ENCODE data around the gene CLSTN3.

CLSTN3 gene

DNA sequence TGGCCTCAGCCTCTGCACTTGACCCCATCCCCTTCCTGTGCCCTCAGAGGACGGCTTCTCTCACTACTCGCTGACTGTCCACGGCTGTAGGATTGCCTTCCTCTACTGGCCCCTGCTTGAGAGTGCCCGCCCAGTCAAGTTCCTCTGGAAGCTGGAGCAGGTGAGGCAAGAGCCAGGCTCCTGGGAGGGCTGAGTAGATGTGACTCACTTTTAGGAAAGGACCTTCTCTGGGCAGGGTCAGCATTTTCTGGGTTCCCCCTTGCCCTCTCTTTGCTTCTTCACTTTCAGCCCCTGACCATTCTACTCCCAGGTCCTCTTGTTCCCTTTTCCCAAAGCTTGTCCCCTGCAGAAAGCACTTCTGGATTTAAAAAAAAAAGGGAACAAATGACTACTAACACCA is 7.7 kb downstream of the CLSTN3 start:
- Histone ChIP-seq H3F3A (ENCODE audit: control insufficient read depth, insufficient read depth) (no peaks in the 10 kb centered on the region), H3K79me2 (ENCODE audit: control insufficient read depth, low read length) (no peaks in the 10 kb centered on the region), H3K27me3 (ENCODE audit: control insufficient read depth, low read length) (no peaks in the 10 kb centered on the region), H3K4me2 (ENCODE audit: low read length) (no peak overlapping the region), H3K4me1 (ENCODE audit: control insufficient read depth, low read length) (no peaks in the 10 kb centered on the region), H4K20me1 (ENCODE audit: control insufficient read depth, insufficient read depth, low read depth, low read length) (no peaks in the 10 kb centered on the region), H3K9me2 (replicated peaks; ENCODE audit: control insufficient read depth, low read length) (no peaks in the 10 kb centered on the region), H3K36me3 (ENCODE audit: control insufficient read depth, low read length) (no peaks in the 10 kb centered on the region), H3K9me3 (ENCODE audit: control insufficient read depth, insufficient read depth, low read length) (no peaks in the 10 kb centered on the region), H3K27ac (ENCODE audit: low read depth, low read length) (no peak overlapping the region), H3K4me3 (ENCODE audit: low read length) (no peak overlapping the region)
- no peak for TF ChIP-seq EZH2phosphoT487 (IDR thresholded peaks at IDR 0.05; ENCODE audit: borderline replicate concordance, low read length)
- TF ChIP-seq, protein P1, sequence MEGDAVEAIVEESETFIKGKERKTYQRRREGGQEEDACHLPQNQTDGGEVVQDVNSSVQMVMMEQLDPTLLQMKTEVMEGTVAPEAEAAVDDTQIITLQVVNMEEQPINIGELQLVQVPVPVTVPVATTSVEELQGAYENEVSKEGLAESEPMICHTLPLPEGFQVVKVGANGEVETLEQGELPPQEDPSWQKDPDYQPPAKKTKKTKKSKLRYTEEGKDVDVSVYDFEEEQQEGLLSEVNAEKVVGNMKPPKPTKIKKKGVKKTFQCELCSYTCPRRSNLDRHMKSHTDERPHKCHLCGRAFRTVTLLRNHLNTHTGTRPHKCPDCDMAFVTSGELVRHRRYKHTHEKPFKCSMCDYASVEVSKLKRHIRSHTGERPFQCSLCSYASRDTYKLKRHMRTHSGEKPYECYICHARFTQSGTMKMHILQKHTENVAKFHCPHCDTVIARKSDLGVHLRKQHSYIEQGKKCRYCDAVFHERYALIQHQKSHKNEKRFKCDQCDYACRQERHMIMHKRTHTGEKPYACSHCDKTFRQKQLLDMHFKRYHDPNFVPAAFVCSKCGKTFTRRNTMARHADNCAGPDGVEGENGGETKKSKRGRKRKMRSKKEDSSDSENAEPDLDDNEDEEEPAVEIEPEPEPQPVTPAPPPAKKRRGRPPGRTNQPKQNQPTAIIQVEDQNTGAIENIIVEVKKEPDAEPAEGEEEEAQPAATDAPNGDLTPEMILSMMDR (IDR thresholded peaks at IDR 0.05; ENCODE audit: low read depth, low read length, poor library complexity, severe bottlenecking) = no peak

DNA sequence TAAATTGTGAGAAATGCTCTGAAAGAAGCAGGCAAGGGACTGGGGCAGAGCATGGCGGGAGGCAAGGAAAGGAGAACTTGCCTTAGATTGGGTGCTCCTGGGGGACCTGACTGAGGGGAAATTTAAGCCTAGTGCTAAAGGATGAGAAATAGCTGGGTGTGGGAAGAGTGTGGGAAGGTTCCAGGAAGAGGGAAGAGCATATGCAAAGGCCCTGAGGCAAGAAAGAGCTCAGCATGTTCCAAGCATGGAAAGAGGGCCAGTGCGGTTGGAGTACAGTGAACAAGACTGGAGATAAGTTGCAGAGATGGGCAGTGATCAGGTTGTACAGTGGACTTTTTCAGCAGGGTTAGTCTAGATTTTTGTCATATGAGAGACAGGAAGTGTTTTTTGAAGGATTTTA is 9.0 kb downstream of the CLSTN3 start:
- no peak overlapping the region for H3K27ac ChIP-seq (ENCODE audit: low read depth, low read length)
- H3K36me3 ChIP-seq (ENCODE audit: control insufficient read depth, low read length) = no peaks in the 10 kb centered on the region

DNA sequence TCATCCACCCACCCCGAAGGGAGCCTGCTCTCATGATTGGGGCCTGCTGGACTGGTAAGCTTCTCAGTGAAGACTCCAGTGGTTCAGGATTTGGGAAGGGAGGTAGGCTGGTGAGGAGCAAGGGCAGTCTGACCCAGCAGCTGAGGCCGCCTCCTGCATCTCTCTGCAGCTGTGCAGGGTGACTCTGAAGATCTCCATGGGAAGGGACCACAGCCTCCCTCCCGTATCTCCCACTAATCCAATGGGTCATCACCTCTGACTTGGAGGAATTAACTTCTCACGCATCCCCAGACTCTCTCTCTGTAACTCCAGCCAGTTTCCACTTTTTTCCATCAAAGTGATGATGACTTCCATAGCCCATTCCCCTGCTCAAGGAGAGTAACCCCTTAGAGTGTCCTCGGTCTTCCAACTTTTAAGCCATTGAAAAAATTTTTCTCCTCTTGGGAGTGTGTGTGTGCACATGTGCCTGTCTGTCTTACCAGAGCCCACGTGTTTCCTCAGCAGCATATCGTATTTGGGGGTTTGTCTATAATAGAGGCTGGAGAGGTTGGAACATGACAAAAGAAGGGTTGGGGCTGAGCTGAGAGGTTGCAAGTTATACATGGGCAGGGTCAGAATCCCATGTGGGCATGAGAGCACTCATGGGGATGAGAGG is 11.3 kb downstream of the CLSTN3 start:
- H3K9me2 ChIP-seq (replicated peaks; ENCODE audit: control insufficient read depth, low read length) = no peaks in the 10 kb centered on the region
- no peaks in the 10 kb centered on the region for H3K4me1 ChIP-seq (ENCODE audit: control insufficient read depth, low read length)
- no peaks in the 10 kb centered on the region for H3K36me3 ChIP-seq (ENCODE audit: control insufficient read depth, low read length)
- no peak overlapping the region for H3K4me3 ChIP-seq (ENCODE audit: low read length)
- no peaks in the 10 kb centered on the region for H3K79me2 ChIP-seq (ENCODE audit: control insufficient read depth, low read length)
- no peaks in the 10 kb centered on the region for H4K20me1 ChIP-seq (ENCODE audit: control insufficient read depth, insufficient read depth, low read depth, low read length)
- no peak overlapping the region for H3K27ac ChIP-seq (ENCODE audit: low read depth, low read length)
- no peaks in the 10 kb centered on the region for H3K27me3 ChIP-seq (ENCODE audit: control insufficient read depth, low read length)
- TF ChIP-seq, protein P1 (IDR thresholded peaks at IDR 0.05; ENCODE audit: low read depth, low read length, poor library complexity, severe bottlenecking) = no peak
- TF ChIP-seq EZH2phosphoT487 (IDR thresholded peaks at IDR 0.05; ENCODE audit: borderline replicate concordance, low read length) = no peak
- H3K9me3 ChIP-seq (ENCODE audit: control insufficient read depth, insufficient read depth, low read length) = no peaks in the 10 kb centered on the region
- no peaks in the 10 kb centered on the region for H3F3A ChIP-seq (ENCODE audit: control insufficient read depth, insufficient read depth)
- H3K4me2 ChIP-seq (ENCODE audit: low read length) = no peak overlapping the region

More for the DNA sequence above, 9.0 kb downstream of the CLSTN3 start:
- no peak overlapping the region for H3K4me2 ChIP-seq (ENCODE audit: low read length)
- no peaks in the 10 kb centered on the region for H3F3A ChIP-seq (ENCODE audit: control insufficient read depth, insufficient read depth)
- no peaks in the 10 kb centered on the region for H3K9me2 ChIP-seq (replicated peaks; ENCODE audit: control insufficient read depth, low read length)
- no peaks in the 10 kb centered on the region for H3K4me1 ChIP-seq (ENCODE audit: control insufficient read depth, low read length)
- no peaks in the 10 kb centered on the region for H4K20me1 ChIP-seq (ENCODE audit: control insufficient read depth, insufficient read depth, low read depth, low read length)
- TF ChIP-seq, protein P1 (IDR thresholded peaks at IDR 0.05; ENCODE audit: low read depth, low read length, poor library complexity, severe bottlenecking) = no peak
- no peak for TF ChIP-seq EZH2phosphoT487 (IDR thresholded peaks at IDR 0.05; ENCODE audit: borderline replicate concordance, low read length)
- H3K4me3 ChIP-seq (ENCODE audit: low read length) = no peak overlapping the region
- H3K79me2 ChIP-seq (ENCODE audit: control insufficient read depth, low read length) = no peaks in the 10 kb centered on the region
- no peaks in the 10 kb centered on the region for H3K9me3 ChIP-seq (ENCODE audit: control insufficient read depth, insufficient read depth, low read length)
- no peaks in the 10 kb centered on the region for H3K27me3 ChIP-seq (ENCODE audit: control insufficient read depth, low read length)
